GM23338 (cell line): Measurements from ENCODE around the gene TBC1D30.

ENCODE experiments used
- CTCF ChIP-seq, 2 experiments: fragments of 200-600 bp in 1 of 2; sonication (generic) in 1 of 2; conservative IDR thresholded peaks; 2 replicates each; pipeline versions ENCODE4 v1.5.1 to v1.6.1; 2016 to 2017; ENCODE audit warnings: antibody characterized with exemption in 2 of 2, low read depth in 2 of 2, mild to moderate bottlenecking in 2 of 2, moderate library complexity in 1 of 2
- TF ChIP-seq, protein P1 (sequence below): IDR thresholded peaks from one replicate; pipeline ENCODE4 v1.6.1; 2018; ENCODE audit warnings: antibody characterized with exemption; ENCODE audit not compliant: unreplicated experiment
- TF ChIP-seq, protein P2 (sequence below): IDR thresholded peaks from 2 replicates; pipeline ENCODE4 v1.6.1; 2016; ENCODE audit warnings: antibody characterized with exemption

GRCh38 chr12:64875186-64875585 is 50.7 kb downstream of the TBC1D30 start:
- TF ChIP-seq, protein P1, sequence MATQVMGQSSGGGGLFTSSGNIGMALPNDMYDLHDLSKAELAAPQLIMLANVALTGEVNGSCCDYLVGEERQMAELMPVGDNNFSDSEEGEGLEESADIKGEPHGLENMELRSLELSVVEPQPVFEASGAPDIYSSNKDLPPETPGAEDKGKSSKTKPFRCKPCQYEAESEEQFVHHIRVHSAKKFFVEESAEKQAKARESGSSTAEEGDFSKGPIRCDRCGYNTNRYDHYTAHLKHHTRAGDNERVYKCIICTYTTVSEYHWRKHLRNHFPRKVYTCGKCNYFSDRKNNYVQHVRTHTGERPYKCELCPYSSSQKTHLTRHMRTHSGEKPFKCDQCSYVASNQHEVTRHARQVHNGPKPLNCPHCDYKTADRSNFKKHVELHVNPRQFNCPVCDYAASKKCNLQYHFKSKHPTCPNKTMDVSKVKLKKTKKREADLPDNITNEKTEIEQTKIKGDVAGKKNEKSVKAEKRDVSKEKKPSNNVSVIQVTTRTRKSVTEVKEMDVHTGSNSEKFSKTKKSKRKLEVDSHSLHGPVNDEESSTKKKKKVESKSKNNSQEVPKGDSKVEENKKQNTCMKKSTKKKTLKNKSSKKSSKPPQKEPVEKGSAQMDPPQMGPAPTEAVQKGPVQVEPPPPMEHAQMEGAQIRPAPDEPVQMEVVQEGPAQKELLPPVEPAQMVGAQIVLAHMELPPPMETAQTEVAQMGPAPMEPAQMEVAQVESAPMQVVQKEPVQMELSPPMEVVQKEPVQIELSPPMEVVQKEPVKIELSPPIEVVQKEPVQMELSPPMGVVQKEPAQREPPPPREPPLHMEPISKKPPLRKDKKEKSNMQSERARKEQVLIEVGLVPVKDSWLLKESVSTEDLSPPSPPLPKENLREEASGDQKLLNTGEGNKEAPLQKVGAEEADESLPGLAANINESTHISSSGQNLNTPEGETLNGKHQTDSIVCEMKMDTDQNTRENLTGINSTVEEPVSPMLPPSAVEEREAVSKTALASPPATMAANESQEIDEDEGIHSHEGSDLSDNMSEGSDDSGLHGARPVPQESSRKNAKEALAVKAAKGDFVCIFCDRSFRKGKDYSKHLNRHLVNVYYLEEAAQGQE = no peak
- TF ChIP-seq CTCF (conservative IDR thresholded peaks at IDR 0.05; ENCODE audit: low read depth in 2 of 2) = no peak
- TF ChIP-seq, protein P2, sequence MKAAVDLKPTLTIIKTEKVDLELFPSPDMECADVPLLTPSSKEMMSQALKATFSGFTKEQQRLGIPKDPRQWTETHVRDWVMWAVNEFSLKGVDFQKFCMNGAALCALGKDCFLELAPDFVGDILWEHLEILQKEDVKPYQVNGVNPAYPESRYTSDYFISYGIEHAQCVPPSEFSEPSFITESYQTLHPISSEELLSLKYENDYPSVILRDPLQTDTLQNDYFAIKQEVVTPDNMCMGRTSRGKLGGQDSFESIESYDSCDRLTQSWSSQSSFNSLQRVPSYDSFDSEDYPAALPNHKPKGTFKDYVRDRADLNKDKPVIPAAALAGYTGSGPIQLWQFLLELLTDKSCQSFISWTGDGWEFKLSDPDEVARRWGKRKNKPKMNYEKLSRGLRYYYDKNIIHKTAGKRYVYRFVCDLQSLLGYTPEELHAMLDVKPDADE = no peak
